SK-N-SH (cell line): ENCODE data around the gene ARHGAP6.

Experiments used
- CTCF ChIP-seq: fragments of 200-600 bp; sonication (generic); IDR thresholded peaks from 2 replicates; pipeline ENCODE4 v1.6.1; 2017; ENCODE audit warnings: antibody characterized with exemption, mild to moderate bottlenecking, moderate library complexity
- TF ChIP-seq, protein P1 (sequence below): IDR thresholded peaks from 2 replicates; pipeline ENCODE4 v1.4.0; 2012; ENCODE audit warnings: low read depth, borderline replicate concordance

DNA sequence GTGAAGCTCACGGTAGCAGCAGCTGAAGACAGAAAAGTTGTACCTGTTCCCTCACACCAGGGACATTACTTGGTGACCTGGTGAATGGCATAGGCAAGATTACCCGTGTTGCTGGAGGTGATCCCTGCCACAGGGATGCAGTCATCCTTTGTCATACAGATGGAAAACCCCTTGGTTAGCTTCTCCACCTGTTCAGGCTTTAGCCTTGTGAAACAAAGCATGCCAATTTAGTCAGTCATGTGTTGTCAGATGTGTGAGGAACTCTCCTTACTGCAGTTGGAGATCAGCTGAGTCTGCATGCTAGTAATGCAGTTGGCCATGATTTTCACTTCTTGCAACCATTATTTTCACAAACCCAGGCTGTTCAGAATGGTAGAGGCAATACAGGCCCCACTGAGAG, 331.6 kb downstream of the ARHGAP6 start:
- no peak for TF ChIP-seq CTCF
- TF ChIP-seq, protein P1, sequence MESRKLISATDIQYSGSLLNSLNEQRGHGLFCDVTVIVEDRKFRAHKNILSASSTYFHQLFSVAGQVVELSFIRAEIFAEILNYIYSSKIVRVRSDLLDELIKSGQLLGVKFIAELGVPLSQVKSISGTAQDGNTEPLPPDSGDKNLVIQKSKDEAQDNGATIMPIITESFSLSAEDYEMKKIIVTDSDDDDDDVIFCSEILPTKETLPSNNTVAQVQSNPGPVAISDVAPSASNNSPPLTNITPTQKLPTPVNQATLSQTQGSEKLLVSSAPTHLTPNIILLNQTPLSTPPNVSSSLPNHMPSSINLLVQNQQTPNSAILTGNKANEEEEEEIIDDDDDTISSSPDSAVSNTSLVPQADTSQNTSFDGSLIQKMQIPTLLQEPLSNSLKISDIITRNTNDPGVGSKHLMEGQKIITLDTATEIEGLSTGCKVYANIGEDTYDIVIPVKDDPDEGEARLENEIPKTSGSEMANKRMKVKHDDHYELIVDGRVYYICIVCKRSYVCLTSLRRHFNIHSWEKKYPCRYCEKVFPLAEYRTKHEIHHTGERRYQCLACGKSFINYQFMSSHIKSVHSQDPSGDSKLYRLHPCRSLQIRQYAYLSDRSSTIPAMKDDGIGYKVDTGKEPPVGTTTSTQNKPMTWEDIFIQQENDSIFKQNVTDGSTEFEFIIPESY, result no peak
